HEK293T (cell line): ENCODE results near the gene CCDC92.

Source experiments
- CTCF ChIA-PET: fragments of 350-600 bp; formaldehyde crosslinking; extraction: SDS; loops from one replicate; lab custom pipeline; 2021; ENCODE audit warnings: antibody characterized with exemption, inconsistent platforms; lab: Yijun Ruan, JAX
- POLR2A ChIA-PET: fragments of 350-600 bp; formaldehyde crosslinking; extraction: SDS; loops from one replicate; lab custom pipeline; 2020; ENCODE audit warnings: antibody characterized with exemption, inconsistent platforms; lab: Yijun Ruan, JAX
- DNase-seq: peaks from one replicate; pipeline ENCODE4 v3.0.0; 2012; ENCODE audit warnings: mixed read lengths; ENCODE audit errors: extremely low spot score
- ARNT ChIP-seq: fragments of 450-650 bp; IDR thresholded peaks from 2 replicates; pipeline ENCODE4 v1.6.1; 2017; ENCODE audit warnings: mild to moderate bottlenecking
- BHLHE40 ChIP-seq: fragments of 450-650 bp; IDR thresholded peaks from 2 replicates; pipeline ENCODE4 v1.6.1; 2016; ENCODE audit warnings: mild to moderate bottlenecking, moderate library complexity, borderline replicate concordance
- CTBP1 ChIP-seq: fragments of 450-650 bp; IDR thresholded peaks from 2 replicates; pipeline ENCODE4 v1.6.1; 2016; ENCODE audit warnings: borderline replicate concordance
- ELF4 ChIP-seq: fragments of 450-650 bp; IDR thresholded peaks from 2 replicates; pipeline ENCODE4 v1.6.1; 2017; ENCODE audit warnings: antibody characterized with exemption
- FOXA1 ChIP-seq: fragments of 450-650 bp; IDR thresholded peaks from 2 replicates; pipeline ENCODE4 v1.6.1; 2016; ENCODE audit warnings: mild to moderate bottlenecking
- FOXK2 ChIP-seq: fragments of 450-650 bp; IDR thresholded peaks from 2 replicates; pipeline ENCODE4 v1.6.1; 2016; ENCODE audit warnings: mild to moderate bottlenecking
- FOXM1 ChIP-seq: fragments of 450-650 bp; IDR thresholded peaks from 2 replicates; pipeline ENCODE4 v1.6.1; 2017; ENCODE audit warnings: mild to moderate bottlenecking, borderline replicate concordance
- HDGF ChIP-seq: fragments of 450-650 bp; IDR thresholded peaks from 2 replicates; pipeline ENCODE4 v1.6.1; 2017; ENCODE audit warnings: antibody characterized with exemption, borderline replicate concordance
- L3MBTL2 ChIP-seq: fragments of 450-650 bp; conservative IDR thresholded peaks from 2 replicates; pipeline ENCODE4 v1.6.1; 2016; ENCODE audit warnings: mild to moderate bottlenecking
- LEF1 ChIP-seq: fragments of 450-650 bp; IDR thresholded peaks from 2 replicates; pipeline ENCODE4 v1.6.1; 2017; ENCODE audit warnings: mild to moderate bottlenecking, borderline replicate concordance
- NFRKB ChIP-seq: fragments of 450-650 bp; IDR thresholded peaks from 2 replicates; pipeline ENCODE4 v1.6.1; 2016; ENCODE audit warnings: mild to moderate bottlenecking, moderate library complexity
- PKNOX1 ChIP-seq: fragments of 450-650 bp; IDR thresholded peaks from 2 replicates; pipeline ENCODE4 v1.6.1; 2016
- SP1 ChIP-seq: fragments of 450-650 bp; IDR thresholded peaks from 2 replicates; pipeline ENCODE4 v1.6.1; 2017
- SUZ12 ChIP-seq: fragments of 450-650 bp; IDR thresholded peaks from 2 replicates; pipeline ENCODE4 v1.6.1; 2016; ENCODE audit warnings: mild to moderate bottlenecking
- TARDBP ChIP-seq: fragments of 450-650 bp; IDR thresholded peaks from 2 replicates; pipeline ENCODE4 v1.6.1; 2016
- ZNF384 ChIP-seq: fragments of 450-650 bp; IDR thresholded peaks from 2 replicates; pipeline ENCODE4 v1.6.1; 2016

CCDC92 gene

GRCh38 chr12:123962513-123962912, 10.1 kb downstream of the CCDC92 start:
- POLR2A ChIA-PET = no interaction called here
- TF ChIP-seq FOXA1 = no peak
- no peak for TF ChIP-seq ARNT
- no peak for TF ChIP-seq TARDBP
- no peak for TF ChIP-seq NFRKB
- TF ChIP-seq BHLHE40 = no peak
- TF ChIP-seq FOXM1 = no peak
- no peak for TF ChIP-seq SP1
- TF ChIP-seq SUZ12 = no peak
- no peak for TF ChIP-seq PKNOX1
- TF ChIP-seq CTBP1 = no peak
- TF ChIP-seq FOXK2 = no peak
- no peak for TF ChIP-seq ZNF384
- TF ChIP-seq L3MBTL2 = no peak
- TF ChIP-seq HDGF = no peak
- TF ChIP-seq ELF4 = no peak
- CTCF ChIA-PET = interaction anchor here (0.6 kb wide), 1 partner anchor 500 kb away, joined by 3 read pairs; no protein-coding TSS in a partner anchor
- DNase-seq = no peak

GRCh38 chr12:123961585-123962345, 10.9 kb downstream of the CCDC92 start:
- ChIA-PET CTCF (interaction anchor here (0.6 kb wide), 1 partner anchor 499 kb away, joined by 3 read pairs; no protein-coding TSS in a partner anchor), POLR2A (no interaction called here)
- DNase-seq = no peak
- no peak for TF ChIP-seq FOXK2
- TF ChIP-seq ARNT = no peak
- no peak for TF ChIP-seq CTBP1
- no peak for TF ChIP-seq LEF1
- no peak for TF ChIP-seq BHLHE40

- no peak for TF ChIP-seq SUZ12
- TF ChIP-seq SP1 = no peak
- no peak for TF ChIP-seq FOXK2
- ChIA-PET POLR2A (no interaction called here), CTCF (interaction anchor here (0.8 to 1.4 kb wide), 2 partner anchors 55 to 1236 kb away, joined by 3 read pairs; no protein-coding TSS in a partner anchor)
- no peak for DNase-seq
These were observed 11.8 kb downstream of the CCDC92 start for GRCh38 chr12:123960856-123961255.

GRCh38 chr12:123960029-123960735, 12.4 kb downstream of the CCDC92 start:
- TF ChIP-seq CTBP1 = no peak
- no peak for TF ChIP-seq PKNOX1
- TF ChIP-seq ZNF384 = no peak
- no peak for TF ChIP-seq SUZ12
- no peak for TF ChIP-seq NFRKB
- TF ChIP-seq FOXK2 = no peak
- TF ChIP-seq TARDBP = no peak
- TF ChIP-seq FOXA1 = no peak
- TF ChIP-seq L3MBTL2 = no peak
- no peak for TF ChIP-seq HDGF
- TF ChIP-seq FOXM1 = no peak
- no peak for TF ChIP-seq ELF4
- no peak for TF ChIP-seq SP1
- TF ChIP-seq ARNT = no peak
- TF ChIP-seq BHLHE40 = no peak
- no peak for TF ChIP-seq LEF1
- ChIA-PET POLR2A (no interaction called here), CTCF (interaction anchor here (0.8 to 1.4 kb wide), 2 partner anchors 54 to 1237 kb away, joined by 3 read pairs; no protein-coding TSS in a partner anchor)
- DNase-seq = no peak

- TF ChIP-seq L3MBTL2 (no peak), NFRKB (no peak), ELF4 (no peak), LEF1 (no peak), FOXA1 (no peak), TARDBP (no peak), ZNF384 (no peak), FOXM1 (no peak), SP1 (no peak), PKNOX1 (no peak), CTBP1 (no peak), ARNT (no peak), HDGF (no peak), SUZ12 (no peak), FOXK2 (no peak), BHLHE40 (no peak)
- POLR2A ChIA-PET = no interaction called here
- CTCF ChIA-PET = no interaction called here
- DNase-seq = no peak
These were observed 13.8 kb downstream of the CCDC92 start for GRCh38 chr12:123958876-123959275.

- ChIA-PET POLR2A (no interaction called here), CTCF (no interaction called here)
- DNase-seq = no peak
- TF ChIP-seq L3MBTL2 = no peak
- no peak for TF ChIP-seq FOXK2
- TF ChIP-seq PKNOX1 = no peak
- TF ChIP-seq ELF4 = no peak
- no peak for TF ChIP-seq ZNF384
- TF ChIP-seq FOXA1 = no peak
- TF ChIP-seq NFRKB = no peak
- no peak for TF ChIP-seq SP1
- no peak for TF ChIP-seq FOXM1
- no peak for TF ChIP-seq HDGF
- no peak for TF ChIP-seq LEF1
- no peak for TF ChIP-seq SUZ12
These were observed 14.2 kb downstream of the CCDC92 start for GRCh38 chr12:123958462-123958861.
